A673 (cell line): ENCODE results near the gene ADNP2.

Experiments
- EZH2 ChIP-seq: fragments of 200-600 bp; sonication (generic); IDR thresholded peaks from 2 replicates; pipeline ENCODE4 v1.6.1; 2017; ENCODE audit warnings: borderline replicate concordance, low read depth, mild to moderate bottlenecking, mixed read lengths, antibody characterized with exemption, low read length; ENCODE audit not compliant: poor library complexity, severe bottlenecking
- TF ChIP-seq, protein P1 (sequence below): fragments of 300-800, 200-600 bp; sonication (generic); conservative IDR thresholded peaks from 2 replicates; pipeline ENCODE4 v1.5.1; 2017; ENCODE audit warnings: low read depth, mild to moderate bottlenecking, antibody characterized with exemption, low read length, moderate library complexity, mixed read lengths

DNA sequence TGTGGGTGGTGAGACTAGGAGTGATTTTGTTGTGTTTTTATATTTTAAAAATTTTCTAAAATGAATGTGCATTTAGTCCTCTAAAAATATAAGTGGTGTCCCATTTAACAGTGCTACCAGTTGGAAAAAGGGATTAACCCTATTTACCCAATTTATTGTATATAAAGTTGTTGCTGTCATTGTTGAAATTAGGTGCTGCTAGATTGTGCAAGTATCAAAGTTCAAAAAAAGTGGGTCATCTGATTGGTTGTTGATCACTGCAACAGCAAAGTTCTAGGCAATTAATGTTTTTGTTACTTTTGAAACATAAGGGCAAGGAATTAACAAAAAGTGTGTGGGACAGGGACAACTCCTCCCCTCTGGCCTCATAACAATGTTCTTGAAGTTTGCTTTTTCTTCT is 40.6 kb downstream of the ADNP2 start:
- TF ChIP-seq, protein P1, sequence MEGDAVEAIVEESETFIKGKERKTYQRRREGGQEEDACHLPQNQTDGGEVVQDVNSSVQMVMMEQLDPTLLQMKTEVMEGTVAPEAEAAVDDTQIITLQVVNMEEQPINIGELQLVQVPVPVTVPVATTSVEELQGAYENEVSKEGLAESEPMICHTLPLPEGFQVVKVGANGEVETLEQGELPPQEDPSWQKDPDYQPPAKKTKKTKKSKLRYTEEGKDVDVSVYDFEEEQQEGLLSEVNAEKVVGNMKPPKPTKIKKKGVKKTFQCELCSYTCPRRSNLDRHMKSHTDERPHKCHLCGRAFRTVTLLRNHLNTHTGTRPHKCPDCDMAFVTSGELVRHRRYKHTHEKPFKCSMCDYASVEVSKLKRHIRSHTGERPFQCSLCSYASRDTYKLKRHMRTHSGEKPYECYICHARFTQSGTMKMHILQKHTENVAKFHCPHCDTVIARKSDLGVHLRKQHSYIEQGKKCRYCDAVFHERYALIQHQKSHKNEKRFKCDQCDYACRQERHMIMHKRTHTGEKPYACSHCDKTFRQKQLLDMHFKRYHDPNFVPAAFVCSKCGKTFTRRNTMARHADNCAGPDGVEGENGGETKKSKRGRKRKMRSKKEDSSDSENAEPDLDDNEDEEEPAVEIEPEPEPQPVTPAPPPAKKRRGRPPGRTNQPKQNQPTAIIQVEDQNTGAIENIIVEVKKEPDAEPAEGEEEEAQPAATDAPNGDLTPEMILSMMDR: no peak
- TF ChIP-seq EZH2: no peak
